ENCODE measurements around the gene SCARB1.

DNA sequence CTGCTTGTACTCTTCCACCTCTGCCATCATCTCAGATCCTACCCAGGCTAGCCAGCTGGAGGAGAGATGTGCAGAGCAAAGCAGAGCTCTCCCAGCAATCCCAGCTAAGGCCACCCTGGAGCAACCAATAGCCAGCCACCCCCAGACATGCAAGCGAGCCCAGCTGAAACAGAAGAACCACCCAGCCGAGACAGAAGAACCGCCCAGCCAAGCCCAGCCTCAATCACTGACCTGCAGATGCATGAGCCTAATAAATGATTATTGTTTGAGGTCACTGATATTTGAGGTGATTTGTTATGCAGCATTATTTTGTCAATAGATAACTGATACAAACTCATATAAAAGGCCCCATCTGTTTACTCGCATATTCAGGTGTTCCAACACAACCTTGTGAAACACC lies 106.3 kb downstream of the SCARB1 start:
- TF ChIP-seq POLR2AphosphoS5 (IDR thresholded peaks at IDR 0.05; ENCODE audit: low read depth) = no peak
- no peak for TF ChIP-seq GABPA (IDR thresholded peaks at IDR 0.05; ENCODE audit: low read depth)

Data from HL-60 (cell line).